K562 (cell line): ENCODE results near the gene DDX5. TPM values are rescaled to one million over a fixed set of nuclear protein-coding genes. Genes with fewer than 3 reads are reported as not detected.

Source experiments
- BDP1 ChIP-seq: IDR thresholded peaks from 3 replicates; pipeline ENCODE4 v1.6.1; 2011; ENCODE audit not compliant: insufficient read length, insufficient read depth
- DACH1 ChIP-seq: fragments of 450-650 bp; IDR thresholded peaks from 2 replicates; pipeline ENCODE4 v1.6.1; 2018; ENCODE audit not compliant: partially characterized antibody
- SREBF1 ChIP-seq: fragments of 150-350 bp; IDR thresholded peaks from 2 replicates; pipeline ENCODE4 v1.6.1; 2014; ENCODE audit warnings: antibody characterized with exemption, low read depth, low read length, borderline replicate concordance
- polyA plus RNA-seq, 8 experiments: library from polyadenylated mRNA; depleted of rRNA in 4 of 8; stranded (reverse) in 5 of 8; unstranded in 3 of 8; fragments of >200 nt; fragmentation: Nextera tagmentation in 2 of 8; fragmentation: Illumina TruSeq in 1 of 8; extraction: Ambion mirVana in 2 of 8; extraction: Trizol in 1 of 8; gene quantifications; 2 replicates each; pipeline versions ENCODE4 v1.2.1 to v1.2.3, GENCODE V29; 2011 to 2014; ENCODE audit warnings: inconsistent platforms in 1 of 8, missing spikeins in 1 of 8
- total RNA-seq, 7 experiments: library from RNA; depleted of rRNA in 6 of 7; stranded (reverse); fragments of >200 nt in 6 of 7; fragmentation: Illumina TruSeq in 2 of 7; extraction: Trizol in 2 of 7; gene quantifications; 2 replicates each; pipeline versions ENCODE4 v1.2.1 to v1.2.3, GENCODE V29; 2011 to 2021; ENCODE audit warnings: low replicate concordance in 1 of 7
- TF ChIP-seq, protein P1 (sequence below), 2 experiments: fragments of 450-650 bp; IDR thresholded peaks; 2 replicates each; pipeline ENCODE4 v1.6.1; 2016
- TF ChIP-seq, protein P2 (sequence below): fragments of 200-800 bp; sonication (Bioruptor generic); IDR thresholded peaks from 2 replicates; pipeline ENCODE4 v1.6.1; 2017; ENCODE audit warnings: missing genetic modification characterization, missing compliant biosample characterization
- TF ChIP-seq, protein P3 (sequence below): fragments of 200-800 bp; sonication (Bioruptor generic); IDR thresholded peaks from 2 replicates; pipeline ENCODE4 v1.6.1; 2017; ENCODE audit warnings: missing genetic modification characterization, missing compliant biosample characterization
- TF ChIP-seq, protein P4 (sequence below): sonication (generic); formaldehyde crosslinking; IDR thresholded peaks from 2 replicates; pipeline ENCODE4 v1.8.0; 2023; ENCODE audit warnings: missing genetic modification reagents, mild to moderate bottlenecking, borderline replicate concordance

The DDX5 gene
- total and polyA plus RNA-seq, 9 of the 15 experiments (the other 6 are each of a cell fraction or from before 2014, with no cell fraction given): 306 to 1,639 (median 604) TPM

DNA sequence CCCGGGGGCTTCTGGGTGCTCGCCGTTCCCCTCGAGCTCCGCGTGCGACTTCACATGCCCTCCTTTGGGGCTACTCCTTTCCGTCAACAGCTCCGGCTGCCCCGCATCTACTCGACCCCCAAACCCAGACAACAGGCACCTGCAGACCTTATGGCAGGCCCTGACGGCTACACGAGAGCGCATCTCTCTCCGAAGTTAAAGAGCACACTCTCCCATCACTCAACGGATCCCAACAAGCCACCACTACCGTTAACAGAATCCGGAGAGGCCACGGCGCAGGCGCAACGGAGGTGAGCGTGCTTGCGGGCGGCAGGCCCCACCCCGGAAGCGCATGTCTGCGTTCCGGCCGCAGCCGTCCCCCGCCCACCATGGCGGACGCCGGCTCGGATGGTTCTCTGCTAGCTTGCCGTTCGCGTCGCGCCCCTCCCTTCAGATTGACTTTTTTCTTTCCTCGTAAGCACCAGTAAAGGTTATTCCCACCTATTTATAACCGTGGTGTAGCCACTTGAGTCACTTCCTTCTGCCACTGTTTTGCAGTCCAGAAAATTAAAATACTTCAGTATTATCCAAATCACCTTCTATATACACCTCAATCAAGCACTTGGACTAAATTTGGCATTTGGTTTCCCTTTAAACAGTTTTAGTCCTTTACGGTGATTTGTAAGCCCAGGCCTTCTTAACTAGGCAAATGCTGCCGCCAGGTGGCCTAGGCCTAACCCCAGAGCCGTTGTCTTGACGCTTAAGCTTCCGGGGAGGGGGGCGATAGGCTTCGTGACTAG lies 9.1 kb downstream of the DDX5 start, which contains the start of gene POLG2 (continued):
- TF ChIP-seq, protein P1, sequence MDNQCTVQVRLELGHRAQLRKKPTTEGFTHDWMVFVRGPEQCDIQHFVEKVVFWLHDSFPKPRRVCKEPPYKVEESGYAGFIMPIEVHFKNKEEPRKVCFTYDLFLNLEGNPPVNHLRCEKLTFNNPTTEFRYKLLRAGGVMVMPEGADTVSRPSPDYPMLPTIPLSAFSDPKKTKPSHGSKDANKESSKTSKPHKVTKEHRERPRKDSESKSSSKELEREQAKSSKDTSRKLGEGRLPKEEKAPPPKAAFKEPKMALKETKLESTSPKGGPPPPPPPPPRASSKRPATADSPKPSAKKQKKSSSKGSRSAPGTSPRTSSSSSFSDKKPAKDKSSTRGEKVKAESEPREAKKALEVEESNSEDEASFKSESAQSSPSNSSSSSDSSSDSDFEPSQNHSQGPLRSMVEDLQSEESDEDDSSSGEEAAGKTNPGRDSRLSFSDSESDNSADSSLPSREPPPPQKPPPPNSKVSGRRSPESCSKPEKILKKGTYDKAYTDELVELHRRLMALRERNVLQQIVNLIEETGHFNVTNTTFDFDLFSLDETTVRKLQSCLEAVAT (IDR thresholded peaks at IDR 0.05): peak in 1 of 2 experiments; percentile 52; a peak in 1 of 4 replicates
- TF ChIP-seq, protein P2, sequence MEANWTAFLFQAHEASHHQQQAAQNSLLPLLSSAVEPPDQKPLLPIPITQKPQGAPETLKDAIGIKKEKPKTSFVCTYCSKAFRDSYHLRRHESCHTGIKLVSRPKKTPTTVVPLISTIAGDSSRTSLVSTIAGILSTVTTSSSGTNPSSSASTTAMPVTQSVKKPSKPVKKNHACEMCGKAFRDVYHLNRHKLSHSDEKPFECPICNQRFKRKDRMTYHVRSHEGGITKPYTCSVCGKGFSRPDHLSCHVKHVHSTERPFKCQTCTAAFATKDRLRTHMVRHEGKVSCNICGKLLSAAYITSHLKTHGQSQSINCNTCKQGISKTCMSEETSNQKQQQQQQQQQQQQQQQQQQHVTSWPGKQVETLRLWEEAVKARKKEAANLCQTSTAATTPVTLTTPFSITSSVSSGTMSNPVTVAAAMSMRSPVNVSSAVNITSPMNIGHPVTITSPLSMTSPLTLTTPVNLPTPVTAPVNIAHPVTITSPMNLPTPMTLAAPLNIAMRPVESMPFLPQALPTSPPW (CRISPR knock-in tag): peak; percentile 74
- TF ChIP-seq DACH1 (no peak), SREBF1 (no peak), BDP1 (no peak)
- TF ChIP-seq, protein P3, sequence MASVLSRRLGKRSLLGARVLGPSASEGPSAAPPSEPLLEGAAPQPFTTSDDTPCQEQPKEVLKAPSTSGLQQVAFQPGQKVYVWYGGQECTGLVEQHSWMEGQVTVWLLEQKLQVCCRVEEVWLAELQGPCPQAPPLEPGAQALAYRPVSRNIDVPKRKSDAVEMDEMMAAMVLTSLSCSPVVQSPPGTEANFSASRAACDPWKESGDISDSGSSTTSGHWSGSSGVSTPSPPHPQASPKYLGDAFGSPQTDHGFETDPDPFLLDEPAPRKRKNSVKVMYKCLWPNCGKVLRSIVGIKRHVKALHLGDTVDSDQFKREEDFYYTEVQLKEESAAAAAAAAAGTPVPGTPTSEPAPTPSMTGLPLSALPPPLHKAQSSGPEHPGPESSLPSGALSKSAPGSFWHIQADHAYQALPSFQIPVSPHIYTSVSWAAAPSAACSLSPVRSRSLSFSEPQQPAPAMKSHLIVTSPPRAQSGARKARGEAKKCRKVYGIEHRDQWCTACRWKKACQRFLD (CRISPR knock-in tag): no peak
- TF ChIP-seq, protein P4, sequence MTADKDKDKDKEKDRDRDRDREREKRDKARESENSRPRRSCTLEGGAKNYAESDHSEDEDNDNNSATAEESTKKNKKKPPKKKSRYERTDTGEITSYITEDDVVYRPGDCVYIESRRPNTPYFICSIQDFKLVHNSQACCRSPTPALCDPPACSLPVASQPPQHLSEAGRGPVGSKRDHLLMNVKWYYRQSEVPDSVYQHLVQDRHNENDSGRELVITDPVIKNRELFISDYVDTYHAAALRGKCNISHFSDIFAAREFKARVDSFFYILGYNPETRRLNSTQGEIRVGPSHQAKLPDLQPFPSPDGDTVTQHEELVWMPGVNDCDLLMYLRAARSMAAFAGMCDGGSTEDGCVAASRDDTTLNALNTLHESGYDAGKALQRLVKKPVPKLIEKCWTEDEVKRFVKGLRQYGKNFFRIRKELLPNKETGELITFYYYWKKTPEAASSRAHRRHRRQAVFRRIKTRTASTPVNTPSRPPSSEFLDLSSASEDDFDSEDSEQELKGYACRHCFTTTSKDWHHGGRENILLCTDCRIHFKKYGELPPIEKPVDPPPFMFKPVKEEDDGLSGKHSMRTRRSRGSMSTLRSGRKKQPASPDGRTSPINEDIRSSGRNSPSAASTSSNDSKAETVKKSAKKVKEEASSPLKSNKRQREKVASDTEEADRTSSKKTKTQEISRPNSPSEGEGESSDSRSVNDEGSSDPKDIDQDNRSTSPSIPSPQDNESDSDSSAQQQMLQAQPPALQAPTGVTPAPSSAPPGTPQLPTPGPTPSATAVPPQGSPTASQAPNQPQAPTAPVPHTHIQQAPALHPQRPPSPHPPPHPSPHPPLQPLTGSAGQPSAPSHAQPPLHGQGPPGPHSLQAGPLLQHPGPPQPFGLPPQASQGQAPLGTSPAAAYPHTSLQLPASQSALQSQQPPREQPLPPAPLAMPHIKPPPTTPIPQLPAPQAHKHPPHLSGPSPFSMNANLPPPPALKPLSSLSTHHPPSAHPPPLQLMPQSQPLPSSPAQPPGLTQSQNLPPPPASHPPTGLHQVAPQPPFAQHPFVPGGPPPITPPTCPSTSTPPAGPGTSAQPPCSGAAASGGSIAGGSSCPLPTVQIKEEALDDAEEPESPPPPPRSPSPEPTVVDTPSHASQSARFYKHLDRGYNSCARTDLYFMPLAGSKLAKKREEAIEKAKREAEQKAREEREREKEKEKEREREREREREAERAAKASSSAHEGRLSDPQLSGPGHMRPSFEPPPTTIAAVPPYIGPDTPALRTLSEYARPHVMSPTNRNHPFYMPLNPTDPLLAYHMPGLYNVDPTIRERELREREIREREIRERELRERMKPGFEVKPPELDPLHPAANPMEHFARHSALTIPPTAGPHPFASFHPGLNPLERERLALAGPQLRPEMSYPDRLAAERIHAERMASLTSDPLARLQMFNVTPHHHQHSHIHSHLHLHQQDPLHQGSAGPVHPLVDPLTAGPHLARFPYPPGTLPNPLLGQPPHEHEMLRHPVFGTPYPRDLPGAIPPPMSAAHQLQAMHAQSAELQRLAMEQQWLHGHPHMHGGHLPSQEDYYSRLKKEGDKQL (CRISPR knock-in tag): peak; percentile 30; the same call in 1 of the 2 replicates
